Activated T-cell treated with anti-CD3 and anti-CD28 coated beads, Interleukin-2, amount 50 U/mL, for 48 hours (primary cell): ENCODE measurements around the gene SLC9A8.

Source experiments
- DNase-seq, 2 experiments: peaks; one replicate each; pipeline ENCODE4 v3.0.0-alpha.2; 2020

Gene SLC9A8

DNA sequence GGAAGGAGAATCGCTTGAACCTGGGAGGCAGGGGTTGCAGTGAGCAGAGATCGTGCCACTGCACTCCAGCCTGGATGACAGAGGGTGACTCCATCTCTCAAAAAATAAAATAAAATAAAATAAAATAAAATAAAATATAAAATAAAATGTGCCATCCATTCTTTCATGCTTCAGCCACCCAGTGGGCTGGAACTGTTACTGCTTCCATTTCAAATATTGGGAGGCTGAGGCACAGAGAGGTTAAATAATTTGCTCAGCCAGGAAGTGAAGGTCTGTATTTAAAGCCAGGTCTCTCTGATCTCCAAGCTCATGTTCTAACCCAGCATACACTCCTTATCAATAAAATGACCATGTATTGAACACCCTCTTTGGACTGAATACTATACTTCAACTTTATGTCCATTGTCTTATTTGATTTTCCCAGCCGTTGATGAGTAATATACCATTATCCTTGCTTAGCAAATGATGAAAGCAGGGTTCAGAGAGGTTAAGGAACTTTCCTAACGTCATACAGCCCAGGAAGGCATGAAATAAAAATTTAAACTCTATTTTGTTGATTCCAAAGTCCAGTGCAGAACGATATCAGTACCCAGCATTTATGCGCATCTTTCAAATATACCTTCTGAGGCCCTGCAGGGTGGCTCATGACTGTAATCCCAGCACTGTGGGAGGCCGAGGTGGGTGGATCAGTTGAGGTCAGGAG lies 25.8 kb upstream of the SLC9A8 start:
- DNase-seq, result no peak

DNA sequence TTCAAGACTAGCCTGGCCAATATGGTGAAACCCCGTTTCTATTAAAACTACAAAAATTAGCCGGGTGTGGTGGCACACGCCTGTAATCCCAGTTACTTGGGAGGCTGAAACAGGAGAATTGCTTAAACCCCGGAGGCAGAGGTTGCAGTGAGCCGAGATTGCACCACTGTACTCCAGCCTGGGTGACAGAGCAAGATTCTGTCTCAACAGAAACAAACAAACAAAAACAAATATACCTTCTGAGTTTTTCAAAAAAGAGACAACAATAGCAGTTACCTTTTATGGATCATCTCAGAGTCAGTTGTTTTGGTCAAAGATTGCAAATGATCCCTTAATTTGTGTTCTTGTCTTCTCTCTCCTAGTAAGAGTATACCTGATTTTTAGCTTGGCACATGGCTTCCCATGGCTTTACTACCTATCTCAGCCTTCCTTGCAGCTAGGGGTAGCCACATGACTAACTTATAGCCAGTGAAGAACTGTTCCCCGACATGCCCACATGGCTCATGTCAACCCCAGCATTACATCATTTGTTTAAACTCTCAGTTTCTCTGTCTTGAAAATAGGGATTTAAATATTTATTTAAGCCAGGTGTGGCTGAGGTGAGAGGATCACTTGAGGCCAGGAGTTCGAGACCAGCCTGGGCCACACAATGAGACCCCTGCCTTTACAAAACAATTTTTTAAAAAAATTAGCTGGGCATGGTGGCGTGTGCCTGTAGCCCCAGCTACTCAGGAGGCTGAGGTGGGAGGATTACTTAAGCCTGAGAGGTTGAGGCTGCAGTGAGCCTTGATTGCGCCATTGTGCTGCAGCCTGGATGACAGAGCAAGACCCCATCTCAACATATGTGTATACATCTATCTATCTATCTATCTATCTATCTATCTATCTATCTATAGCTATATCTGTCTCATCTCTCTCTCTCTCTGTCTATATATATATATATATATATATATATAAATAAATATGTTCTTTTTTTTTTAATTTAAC lies 25.0 kb upstream of the SLC9A8 start:
- DNase-seq, result no peak

DNA sequence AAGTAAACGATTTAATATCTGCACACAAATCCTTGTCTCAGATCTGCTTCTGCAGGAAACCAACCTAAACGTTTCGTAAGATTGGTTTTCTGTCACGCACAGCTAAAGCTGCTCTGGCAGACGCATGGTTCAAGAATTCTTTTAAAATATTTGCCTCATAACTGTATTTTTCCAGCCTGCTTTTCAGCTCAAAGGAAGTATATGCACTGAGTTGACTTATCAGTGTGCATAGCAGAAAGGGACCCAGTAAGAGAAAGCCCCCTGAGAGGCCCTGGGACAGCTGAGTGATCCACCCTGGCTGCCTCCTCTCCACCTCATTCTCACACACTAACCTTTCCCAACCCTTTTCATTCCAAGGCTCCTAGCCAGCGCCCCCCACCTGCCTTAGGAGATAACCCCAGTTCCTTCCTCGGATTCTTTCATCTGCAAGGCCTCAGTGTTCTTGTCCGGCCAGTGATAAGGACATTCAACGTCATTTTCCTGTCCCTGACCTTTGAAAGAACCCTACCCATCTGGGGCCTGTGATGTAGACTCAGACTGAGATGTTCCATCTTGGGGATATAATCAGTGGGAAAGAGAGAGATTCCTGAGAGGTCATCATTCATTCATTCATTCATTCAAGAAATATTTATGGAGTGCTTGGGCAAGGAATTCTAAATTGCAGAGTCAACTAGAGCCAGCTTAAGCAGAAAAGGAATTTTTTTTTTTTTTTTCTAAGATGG lies 22.4 kb upstream of the SLC9A8 start:
- no peak for DNase-seq

DNA sequence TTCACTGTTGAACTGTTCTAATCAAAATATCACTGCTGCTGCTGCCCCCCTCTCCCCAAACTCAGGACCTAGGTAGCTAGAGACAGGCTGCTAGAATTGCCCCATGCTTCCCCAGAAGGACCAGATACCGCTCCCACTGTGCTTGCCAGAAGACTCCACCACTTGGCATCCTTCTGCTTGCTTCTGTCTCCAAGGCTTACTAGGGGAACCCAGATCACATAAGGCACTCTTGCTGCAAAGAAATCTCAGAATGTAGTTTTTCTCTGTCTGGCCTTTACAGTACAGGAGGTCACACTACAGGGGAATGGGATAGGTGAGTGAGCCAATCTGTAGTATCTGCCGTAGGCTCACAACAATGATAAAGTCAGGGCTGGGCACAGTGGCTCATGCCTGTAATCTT lies 21.5 kb upstream of the SLC9A8 start:
- DNase-seq, result no peak

DNA sequence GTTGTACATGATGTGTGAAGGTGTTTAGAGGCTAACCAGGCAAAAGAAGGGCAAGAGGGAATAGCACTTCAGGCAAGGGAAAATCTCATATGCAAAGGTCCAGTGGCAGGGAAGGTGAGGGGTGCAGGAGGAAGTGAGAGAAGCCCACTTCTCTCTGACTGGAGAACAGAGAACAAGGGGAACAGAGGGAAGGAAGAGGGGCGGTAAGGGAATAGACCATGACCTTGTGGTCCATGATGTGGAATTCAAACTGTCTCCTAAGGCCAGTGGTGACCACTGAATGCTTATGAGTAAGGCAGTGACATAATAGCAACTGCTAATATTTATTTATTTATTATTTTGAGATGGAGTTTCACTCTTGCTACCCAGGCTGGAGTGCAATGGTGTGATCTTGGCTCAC lies 20.6 kb upstream of the SLC9A8 start:
- no peak for DNase-seq

DNA sequence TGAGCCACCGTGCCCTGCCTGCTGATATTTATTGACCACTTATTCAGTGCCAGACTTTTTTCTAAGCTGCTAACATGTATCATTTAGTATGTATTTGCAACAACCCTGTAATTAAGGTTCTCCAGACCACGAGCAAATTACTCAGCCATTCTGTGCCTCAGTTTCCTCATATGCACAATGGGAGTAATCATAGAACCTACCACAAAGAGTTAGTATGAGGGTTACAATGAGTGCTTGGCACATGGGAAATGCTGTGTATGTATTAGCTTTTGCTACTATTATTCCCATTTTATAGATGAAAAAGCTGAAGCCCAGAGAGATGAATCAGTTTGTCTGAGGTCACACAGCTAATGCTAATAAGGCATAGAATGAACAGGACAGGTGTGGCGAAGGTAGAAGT lies 20.0 kb upstream of the SLC9A8 start:
- no peak for DNase-seq

DNA sequence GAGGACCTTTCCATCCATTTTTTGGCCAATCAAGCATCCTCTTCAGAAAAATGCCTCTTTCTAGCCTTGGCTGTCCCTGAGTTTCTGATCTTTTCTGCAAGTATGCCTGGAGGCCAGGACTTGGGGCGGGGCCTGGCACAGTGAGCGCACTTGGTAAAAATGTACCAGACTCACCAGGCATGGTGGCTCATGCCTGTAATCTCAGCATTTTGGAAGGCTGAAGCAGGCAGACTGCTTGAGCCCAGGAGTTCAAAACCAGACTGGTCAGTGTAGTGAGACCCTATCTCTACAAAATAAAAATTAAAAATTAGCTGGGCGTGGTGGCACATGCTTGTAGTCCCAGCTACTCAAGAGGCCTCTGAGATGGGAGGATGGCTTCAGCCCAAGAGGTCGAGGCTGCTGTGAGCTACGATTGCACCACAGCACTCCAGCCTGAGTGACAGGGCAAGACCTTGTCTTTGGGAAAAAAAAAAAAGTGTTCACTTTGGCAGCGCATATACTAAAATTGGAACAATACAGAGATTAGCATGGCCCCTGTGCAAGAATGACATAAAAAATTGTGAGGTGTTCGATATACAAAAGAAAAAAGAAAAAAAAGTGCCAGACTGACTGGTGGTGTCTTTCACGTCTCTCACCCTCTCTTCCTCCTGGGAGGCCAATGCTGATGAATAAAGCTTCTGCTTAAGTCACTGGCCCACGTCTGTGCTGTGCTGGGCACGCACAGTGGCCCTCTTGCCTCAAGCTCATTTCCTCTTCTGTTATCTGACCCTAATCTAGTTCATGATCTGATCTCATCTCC lies 18.1 kb upstream of the SLC9A8 start:
- DNase-seq, result no peak

DNA sequence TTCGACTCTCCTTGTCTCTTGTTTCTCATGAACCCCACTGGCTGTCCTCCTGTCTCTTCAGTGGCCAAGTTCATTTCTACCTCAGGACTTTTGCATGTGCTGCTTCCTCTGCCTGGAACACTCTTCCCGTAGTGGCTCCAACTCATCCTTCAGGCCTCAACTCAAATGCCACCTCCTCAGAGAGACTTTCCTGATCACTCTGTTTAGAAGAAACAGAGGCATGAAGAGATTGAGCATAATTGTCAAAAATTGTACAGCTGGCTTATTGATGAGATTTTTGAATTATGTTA lies 17.5 kb upstream of the SLC9A8 start:
- no peak for DNase-seq

DNA sequence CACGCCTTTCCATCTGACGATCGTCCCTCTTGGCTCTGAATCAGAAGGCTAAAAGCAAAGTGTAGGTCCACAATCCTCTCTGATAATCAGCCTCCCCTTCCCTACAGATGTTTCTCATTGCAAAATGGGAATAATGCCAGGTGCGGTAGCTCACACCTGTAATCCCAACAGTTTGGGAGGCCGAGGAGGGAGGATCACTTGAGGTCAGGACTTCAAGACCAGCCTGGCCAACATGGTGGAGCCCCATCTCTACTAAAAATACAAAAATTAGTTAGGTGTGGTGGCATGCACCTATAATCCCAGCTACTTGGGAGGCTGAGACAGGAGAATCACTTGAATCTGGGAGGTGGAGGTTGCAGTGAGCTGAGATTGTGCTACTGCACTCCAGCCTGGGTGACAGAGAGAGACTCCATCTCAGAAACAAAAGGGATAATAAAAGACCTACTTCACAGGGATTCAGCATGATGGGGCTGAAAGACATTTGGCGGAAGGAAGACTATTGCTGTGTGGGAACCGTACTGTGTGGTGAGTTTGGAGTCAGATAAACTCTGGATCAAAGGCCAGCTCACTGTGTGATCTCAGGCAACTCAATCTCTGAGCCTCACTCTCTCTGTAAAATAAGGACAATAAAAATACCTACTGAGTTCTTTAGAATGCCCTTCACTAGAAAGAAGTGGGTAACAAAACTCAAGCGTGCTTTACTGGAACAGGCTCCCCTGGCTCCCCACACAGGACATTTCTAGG lies 15.9 kb upstream of the SLC9A8 start:
- no peak for DNase-seq

DNA sequence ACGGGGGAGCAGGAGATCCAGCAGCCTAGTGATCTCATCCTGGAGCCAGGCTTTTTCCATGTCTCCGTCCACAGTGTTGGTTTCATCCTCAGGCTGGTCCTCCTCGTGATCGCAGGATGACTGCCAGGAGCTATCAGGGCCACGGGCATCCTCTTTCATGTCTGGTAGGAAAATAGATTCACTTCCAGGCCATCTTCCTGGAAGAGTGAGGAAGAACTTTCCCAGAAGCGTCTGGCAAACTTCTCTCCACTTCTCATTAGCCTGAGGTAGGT lies 15.3 kb upstream of the SLC9A8 start:
- DNase-seq, result no peak

DNA sequence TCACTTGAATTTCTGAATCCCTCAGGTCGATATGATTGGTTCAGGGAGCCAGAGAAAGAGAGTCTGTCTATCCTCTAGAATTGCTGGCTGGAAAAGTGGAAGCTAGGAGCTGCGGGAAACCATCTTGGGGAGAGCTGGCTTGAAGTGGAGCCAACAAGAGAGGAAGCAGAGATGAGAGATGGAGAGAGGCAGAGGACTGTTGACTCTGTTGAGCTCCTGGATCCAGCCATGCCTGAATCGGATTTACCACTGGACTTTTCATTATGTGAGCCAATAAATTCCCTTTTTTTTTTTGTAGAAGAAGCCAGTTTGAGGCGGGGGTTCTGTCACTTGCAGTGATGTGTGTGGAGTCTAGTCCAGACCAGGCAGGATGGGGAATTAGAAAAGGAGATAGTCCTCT lies 13.9 kb upstream of the SLC9A8 start:
- DNase-seq, result no peak

DNA sequence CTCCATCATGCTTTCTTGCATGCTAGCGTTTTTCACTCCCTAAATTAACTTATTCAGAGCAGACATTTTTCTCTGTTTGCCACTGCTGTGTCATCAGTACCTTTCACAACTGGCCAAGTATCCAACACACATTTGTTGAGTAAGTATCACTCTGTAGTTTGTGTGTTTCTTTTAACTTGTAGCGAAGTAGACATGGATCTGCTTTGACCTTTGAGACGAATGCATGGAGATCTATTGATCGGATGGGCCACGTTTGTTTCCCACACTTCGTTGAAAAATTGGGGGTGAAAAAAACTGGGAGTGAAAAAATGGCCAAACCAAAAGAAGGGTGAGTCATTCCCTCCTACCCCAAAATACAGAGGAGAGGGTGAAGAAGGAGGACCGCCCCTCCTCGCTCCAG lies 12.9 kb upstream of the SLC9A8 start:
- DNase-seq, result no peak

DNA sequence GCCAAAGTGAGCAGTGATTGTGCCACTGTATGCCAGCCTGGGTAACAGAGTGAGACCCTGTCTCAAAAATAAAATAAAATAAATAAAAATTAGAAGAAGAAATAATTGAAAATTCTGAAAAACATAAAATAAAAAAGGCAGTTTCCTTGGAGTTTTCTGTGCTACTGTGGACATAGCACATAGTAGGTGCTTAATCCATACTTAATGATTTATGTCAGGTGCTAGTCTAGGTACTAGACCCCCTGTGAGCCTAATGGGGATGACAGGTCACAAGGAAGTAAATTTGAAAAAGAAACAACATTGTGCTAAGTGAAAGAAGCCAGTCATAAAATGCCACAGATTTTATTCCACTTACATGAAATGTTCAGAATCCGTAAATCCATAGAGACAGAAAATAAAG lies 9.2 kb upstream of the SLC9A8 start:
- DNase-seq, result no peak

DNA sequence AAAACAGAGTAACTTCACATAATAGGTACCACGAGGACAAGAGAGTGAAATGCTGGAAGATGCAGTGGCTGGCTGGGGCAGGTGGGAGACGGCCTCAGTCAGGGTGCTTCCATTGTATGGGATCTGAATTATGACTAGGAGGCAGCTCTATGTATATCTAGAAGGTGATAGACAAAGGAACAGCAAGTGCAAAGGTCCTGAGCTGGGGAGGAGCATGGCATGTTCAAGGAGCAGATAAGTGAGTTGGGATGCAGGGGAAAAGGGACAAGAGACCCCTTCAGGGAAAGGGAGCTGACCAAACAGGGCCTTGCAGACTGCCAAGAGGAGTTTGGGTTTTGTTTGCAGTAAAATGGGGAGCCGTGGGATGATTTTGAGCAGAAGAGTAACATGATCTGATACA lies 8.3 kb upstream of the SLC9A8 start:
- DNase-seq, result no peak

DNA sequence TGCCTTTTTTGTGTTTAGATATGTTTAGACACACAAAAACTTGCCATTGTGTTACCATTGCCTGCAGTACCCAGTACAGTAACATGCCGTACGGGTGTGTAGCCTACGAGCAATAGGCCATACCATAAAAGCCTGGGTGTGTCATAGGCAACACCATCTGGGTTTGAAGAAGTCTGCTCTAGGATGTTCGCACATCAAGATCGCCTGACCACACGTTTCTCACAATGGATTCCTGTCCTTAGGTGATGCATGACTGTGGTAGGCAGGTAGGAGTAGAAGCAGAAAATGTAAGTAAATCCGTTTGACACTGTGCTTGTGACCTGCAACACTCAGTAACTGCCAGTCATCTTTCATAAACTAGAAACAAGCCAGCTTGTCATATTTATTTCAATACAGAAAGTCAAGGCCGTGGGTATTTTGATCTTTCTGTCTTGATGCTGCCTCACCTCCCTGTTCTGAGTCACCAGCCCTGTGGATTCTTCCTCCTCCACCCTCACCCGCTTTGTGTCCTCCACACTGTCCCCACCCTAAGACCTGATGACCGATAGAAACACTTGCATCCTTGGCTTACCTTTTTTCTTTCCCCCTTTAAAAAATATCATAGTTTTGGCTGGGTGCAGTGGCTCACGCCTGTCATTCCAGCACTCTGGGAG lies 7.3 kb upstream of the SLC9A8 start:
- DNase-seq, result peak; percentile 69 to 75

DNA sequence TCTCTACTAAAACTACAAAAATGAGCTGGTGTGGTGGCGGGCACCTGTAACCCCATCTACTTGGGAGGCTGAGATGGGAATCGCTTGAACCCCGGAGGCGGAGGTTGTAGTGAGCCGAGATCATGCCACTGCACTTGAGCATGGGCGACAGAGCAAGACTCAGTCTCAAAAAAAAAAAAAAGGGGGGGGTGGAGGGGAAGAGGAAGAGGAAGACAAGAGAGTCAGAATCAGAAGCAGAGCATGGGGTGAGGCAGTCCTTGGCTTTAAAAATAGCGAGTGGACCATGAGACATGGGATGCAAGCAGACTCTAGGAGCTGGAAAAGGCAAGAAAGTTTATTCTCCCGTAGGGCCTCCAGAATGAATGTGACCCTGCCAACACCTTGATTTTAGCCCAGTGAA lies 3.9 kb upstream of the SLC9A8 start:
- no peak for DNase-seq

DNA sequence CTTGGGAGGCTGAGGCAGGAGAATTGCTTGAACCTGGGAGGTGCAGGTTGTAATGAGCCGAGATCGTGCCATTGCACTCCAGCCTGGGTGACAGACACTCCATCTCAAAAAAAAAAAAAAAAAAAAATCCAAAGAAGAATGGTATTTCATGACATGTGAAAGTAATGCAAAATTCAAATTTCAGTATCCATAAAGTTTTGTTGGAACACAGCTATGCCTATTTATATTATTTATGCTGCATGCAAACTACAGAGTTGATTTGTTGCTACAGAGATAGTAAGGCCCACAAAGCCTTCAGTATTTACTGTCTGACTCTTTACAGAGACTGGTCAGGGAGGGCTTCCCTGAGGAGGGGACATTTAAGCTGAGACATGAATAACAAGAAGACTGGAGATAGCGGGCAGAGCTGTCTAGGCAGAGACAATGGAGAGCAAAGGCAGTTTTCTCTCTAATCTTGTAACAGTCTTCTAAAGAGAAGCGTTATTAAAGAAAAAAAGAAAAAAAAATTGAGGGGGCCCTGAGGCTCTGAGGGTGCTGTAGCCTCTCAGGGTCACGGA lies 2.7 kb upstream of the SLC9A8 start:
- DNase-seq, result no peak

DNA sequence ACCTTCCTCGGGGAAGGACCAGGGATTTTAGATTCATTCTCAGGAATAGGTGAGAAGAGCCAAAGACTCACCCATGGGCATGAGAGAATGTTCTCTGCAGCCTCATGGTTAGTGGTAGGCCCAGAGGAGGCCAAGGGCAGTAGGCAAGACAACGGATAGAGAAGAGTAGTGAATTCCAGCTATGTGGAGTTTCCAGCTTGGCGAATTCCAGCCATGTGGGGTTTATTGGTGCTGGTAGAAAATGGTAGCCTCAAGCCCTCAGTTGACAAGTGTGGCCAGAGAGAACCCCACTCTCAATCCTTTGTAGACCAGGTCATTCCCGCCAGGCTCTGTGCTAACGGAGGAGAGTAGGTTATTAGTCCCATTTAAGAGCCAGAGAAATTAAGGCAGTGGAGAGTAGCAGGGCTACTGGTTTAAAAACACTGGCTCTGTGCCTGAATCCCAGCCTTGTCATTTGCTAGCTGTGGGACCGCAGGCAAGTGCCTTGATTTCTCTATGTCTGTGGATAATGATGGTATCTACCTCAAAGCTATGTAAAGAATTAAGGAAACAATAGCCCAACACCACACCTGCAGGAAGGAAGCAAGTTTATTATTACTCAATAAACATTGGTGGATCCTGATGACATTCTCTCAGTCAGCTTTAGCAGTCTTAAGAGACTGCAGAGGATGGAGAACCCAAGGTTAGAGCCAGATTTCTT lies 2.0 kb upstream of the SLC9A8 start:
- no peak for DNase-seq

DNA sequence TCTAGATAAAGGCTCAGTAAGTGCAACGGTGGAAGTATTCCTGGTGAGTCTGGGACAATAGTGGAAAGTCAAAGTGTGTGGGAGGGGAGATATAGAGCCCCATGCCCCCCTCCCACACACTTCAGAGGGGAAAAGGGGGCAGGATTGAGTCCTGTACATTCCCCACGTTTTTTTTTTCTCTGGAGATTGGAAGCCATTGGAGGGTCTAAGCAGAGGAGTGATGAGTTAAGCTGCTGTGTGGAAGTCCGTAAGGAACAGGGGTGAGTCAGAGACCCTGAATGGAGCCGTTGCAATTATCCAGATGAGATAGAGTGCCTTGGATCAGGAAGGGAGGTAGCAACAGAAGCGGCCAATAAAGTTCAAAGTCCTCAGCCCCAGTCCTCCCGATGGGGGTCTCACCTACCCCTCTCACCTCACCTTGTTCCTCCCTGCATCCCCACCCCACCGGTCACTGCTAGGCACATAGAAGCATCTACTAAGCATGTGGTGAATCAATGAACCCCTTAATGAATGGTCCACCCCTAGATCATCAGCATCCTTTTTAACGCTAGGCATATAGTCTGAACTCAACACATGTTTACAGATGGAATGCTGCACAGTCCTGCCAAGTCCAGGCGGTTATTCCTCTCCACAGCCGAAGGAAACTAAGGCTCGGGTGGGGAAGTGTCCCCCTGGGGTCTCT lies 662 bp upstream of the SLC9A8 start:
- no peak for DNase-seq

DNA sequence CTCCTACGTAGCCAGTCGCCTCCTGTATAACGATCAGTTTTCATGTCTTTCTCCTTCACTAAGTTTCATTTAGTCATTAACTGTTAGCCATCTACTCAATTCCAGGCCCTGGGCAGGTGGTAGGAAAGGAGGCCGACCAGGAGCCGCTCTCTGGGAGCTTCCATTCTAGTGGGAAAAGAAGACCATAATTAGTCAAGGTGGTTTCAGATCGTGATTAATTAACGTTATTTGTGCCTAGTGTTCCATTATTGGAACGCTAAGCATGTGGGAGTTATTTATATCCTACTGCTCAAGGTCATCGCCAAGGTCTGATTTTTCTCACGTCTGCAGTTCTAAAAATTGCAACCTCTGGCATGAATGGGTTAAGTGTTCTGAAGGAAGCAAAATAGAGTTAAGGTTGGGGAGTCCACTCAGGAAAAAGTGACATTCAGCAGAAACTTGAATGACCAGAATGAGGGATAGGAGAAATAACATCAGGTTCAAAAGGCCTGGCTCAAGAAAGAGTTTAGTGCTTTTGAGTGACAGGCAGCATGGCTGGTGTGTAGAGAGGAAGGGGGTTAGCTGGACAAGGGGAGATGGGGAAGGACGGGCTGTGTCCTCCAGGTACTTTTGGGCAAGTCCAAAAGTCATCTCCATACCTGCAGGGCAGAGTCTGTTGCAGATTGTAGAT lies 812 bp downstream of the SLC9A8 start:
- no peak for DNase-seq
